Measurements from ENCODE around the gene CENPP. TPM values are rescaled to one million over a fixed set of nuclear protein-coding genes. Genes with fewer than 3 reads are reported as not detected.

CENPP gene
- total RNA-seq, 1 donor, result 2.2 TPM

DNA sequence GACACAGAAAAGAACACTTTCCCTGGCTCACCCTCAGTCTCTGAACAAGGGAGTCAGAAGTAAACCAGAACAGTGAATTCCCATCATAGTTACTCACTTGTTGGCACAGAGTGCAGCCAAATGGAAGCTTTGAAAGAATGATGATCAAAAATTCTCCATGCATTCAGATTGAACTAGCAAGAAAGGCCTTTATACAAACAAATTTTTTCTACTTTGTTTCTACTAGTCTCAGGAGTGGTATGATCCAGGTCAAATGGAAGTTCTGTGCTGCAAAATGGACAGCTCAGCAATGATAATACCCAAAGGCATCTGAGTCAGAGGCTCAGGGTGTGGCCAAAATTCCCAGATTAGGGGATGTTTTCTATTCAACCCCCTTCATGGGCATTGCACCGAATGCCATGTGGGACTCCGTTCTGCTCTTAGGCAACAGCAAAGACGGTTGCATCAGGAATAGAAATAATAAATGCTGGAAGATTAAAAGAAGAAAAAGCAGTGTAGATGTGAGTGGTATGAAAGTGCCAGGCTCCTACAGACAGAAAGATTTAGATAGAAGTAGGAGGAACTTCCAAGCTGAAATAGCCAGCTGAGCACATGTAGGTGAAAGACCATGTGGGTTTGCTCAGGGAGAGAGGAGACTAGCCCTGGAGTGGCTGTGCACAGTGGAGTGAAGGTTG is 180.6 kb downstream of the CENPP start:
- peak overlapping the region; percentile 34 for H3K4me3 ChIP-seq (ENCODE audit: low read depth, low read length)
- TF ChIP-seq CTCF (IDR thresholded peaks at IDR 0.05; ENCODE audit: insufficient read depth, low read depth, low read length), result no peak

GRCh38 chr9:92507005-92507404 is 181.3 kb downstream of the CENPP start:
- H3K4me3 ChIP-seq (ENCODE audit: low read depth, low read length), result no peak overlapping the region
- TF ChIP-seq CTCF (IDR thresholded peaks at IDR 0.05; ENCODE audit: insufficient read depth, low read depth, low read length), result no peak
- no peak for DNase-seq (ENCODE audit: low read depth)

More for the DNA sequence above, 180.6 kb downstream of the CENPP start:
- DNase-seq (ENCODE audit: low read depth), result peak; percentile 88

DNA sequence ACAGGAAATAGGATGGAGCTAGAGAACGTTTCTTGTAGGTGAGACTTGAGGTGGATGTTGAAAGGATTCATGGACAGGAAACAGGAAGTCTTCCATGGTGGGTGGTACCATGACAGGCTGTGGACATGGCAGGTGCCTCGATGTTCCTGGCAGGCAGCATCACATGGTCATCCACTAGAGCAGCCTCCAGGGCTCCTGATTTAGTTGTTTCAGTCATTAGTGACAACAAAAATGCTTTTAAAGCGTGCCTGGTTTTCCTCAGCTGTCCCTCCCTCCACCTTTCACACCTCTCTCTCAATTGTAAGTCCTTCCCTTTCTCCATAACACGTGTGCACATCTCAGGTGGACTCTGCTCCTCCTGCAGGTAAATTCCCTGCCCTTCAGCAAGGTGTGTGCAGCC is 181.7 kb downstream of the CENPP start:
- TF ChIP-seq CTCF (IDR thresholded peaks at IDR 0.05; ENCODE audit: insufficient read depth, low read depth, low read length), result no peak
- H3K4me3 ChIP-seq (ENCODE audit: low read depth, low read length), result no peak overlapping the region
- no peak for DNase-seq (ENCODE audit: low read depth)

- peak; percentile 17 for TF ChIP-seq CTCF (IDR thresholded peaks at IDR 0.05; ENCODE audit: insufficient read depth, low read depth, low read length)
- no peak overlapping the region for H3K4me3 ChIP-seq (ENCODE audit: low read depth, low read length)
- no peak for DNase-seq (ENCODE audit: low read depth)
Observed at GRCh38 chr9:92508018-92508820, 182.5 kb downstream of the CENPP start.

DNA sequence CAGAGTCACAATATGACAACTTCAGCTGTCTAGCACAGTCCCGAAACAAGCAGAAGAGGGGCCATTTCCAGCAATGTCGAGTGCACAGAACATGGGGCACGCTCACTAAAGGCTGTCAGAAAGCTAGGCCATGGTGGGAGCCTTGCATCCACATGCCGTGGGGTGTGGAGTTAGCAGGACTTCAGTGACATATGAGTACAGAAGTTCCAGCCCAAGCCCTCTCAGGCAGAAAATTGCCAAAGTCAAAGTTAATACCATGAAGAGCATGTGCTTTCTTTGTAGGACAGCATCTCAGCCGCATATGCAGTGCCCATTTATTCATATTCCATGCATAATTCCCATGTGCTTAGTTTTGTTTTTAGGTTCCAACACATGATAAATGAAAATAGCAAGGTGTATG is 183.3 kb downstream of the CENPP start:
- no peak for TF ChIP-seq CTCF (IDR thresholded peaks at IDR 0.05; ENCODE audit: insufficient read depth, low read depth, low read length)
- DNase-seq (ENCODE audit: low read depth), result no peak
- no peak overlapping the region for H3K4me3 ChIP-seq (ENCODE audit: low read depth, low read length)

- H3K4me3 ChIP-seq (ENCODE audit: low read depth, low read length), result no peak overlapping the region
- no peak for TF ChIP-seq CTCF (IDR thresholded peaks at IDR 0.05; ENCODE audit: insufficient read depth, low read depth, low read length)
- no peak for DNase-seq (ENCODE audit: low read depth)
Observed at GRCh38 chr9:92510747-92511146, 185.0 kb downstream of the CENPP start.

Data from fibroblast of villous mesenchyme (primary cell).